ENCODE results near the gene MFGE8. TPM values are rescaled to one million over a fixed set of nuclear protein-coding genes. Genes with fewer than 3 reads are reported as not detected.

Gene MFGE8
- total RNA-seq, 1 donor from 2014 or later: 259 TPM

DNA sequence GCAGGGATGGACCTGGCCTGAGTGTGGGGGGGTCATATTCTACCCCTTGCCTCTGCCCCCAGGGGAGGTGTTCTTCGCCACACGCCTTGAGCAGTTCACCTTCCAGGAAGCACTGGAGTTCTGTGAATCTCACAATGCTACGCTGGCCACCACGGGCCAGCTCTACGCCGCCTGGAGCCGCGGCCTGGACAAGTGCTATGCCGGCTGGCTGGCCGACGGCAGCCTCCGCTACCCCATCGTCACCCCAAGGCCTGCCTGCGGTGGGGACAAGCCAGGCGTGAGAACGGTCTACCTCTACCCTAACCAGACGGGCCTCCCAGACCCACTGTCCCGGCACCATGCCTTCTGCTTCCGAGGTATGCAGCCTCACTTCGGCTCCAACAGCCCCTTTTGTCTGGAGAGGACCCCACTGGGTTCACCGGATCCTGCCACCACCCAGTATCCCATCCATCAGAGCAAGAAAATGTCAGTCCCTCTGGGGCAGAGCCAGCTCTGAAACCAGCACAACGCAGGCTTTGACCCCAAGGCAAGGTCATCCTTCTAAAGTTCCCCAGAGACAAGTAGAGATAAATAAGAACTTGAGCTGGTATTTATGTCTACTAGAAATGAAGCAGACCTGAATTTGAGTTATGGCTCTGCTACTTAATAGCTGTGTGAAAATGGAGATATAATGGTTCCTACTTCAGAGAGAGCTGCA is 63.7 kb downstream of the MFGE8 start:
- Mint-ChIP-seq H3K9me3 (ENCODE audit: unreplicated experiment) (no peaks in the 10 kb centered on the region), H3K27ac (ENCODE audit: unreplicated experiment) (no peak overlapping the region), H3K4me1 (ENCODE audit: unreplicated experiment) (peaks cover 2% of the 10 kb centered on the region), H3K4me3 (ENCODE audit: unreplicated experiment) (no peak overlapping the region), H3K27me3 (ENCODE audit: unreplicated experiment) (peaks cover 7% of the 10 kb centered on the region), H3K36me3 (ENCODE audit: unreplicated experiment) (no peaks in the 10 kb centered on the region)
- TF ChIP-seq, protein P1, sequence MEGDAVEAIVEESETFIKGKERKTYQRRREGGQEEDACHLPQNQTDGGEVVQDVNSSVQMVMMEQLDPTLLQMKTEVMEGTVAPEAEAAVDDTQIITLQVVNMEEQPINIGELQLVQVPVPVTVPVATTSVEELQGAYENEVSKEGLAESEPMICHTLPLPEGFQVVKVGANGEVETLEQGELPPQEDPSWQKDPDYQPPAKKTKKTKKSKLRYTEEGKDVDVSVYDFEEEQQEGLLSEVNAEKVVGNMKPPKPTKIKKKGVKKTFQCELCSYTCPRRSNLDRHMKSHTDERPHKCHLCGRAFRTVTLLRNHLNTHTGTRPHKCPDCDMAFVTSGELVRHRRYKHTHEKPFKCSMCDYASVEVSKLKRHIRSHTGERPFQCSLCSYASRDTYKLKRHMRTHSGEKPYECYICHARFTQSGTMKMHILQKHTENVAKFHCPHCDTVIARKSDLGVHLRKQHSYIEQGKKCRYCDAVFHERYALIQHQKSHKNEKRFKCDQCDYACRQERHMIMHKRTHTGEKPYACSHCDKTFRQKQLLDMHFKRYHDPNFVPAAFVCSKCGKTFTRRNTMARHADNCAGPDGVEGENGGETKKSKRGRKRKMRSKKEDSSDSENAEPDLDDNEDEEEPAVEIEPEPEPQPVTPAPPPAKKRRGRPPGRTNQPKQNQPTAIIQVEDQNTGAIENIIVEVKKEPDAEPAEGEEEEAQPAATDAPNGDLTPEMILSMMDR (IDR thresholded peaks at IDR 0.05): no peak
- no peak for DNase-seq (ENCODE audit: extremely low spot score, unreplicated experiment)

Other genes starting within 250 kb of the MFGE8 start
- 11.6 and 13.2 TPM in 2 replicates for gene ACAN, start 109.9 kb downstream of the MFGE8 start, total RNA-seq
- gene HAPLN3, start 17.8 kb downstream of the MFGE8 start, total RNA-seq: 41.3 and 41.9 TPM in 2 replicates
- 85.7 and 92.2 TPM in 2 replicates for gene ABHD2, start 175.1 kb upstream of the MFGE8 start, total RNA-seq